Activated T-cell treated with anti-CD3 and anti-CD28 coated beads for 24 hours (primary cell): Measurements from ENCODE around the gene KLHL42.
A peak's percentile ranks its signal among the peaks of the same experiment; 100 is the strongest.
"Not testable (repeated sequence)": the region's sequence is repeated elsewhere in the genome, so short reads cannot be mapped to it uniquely, and the experiment has no call there.

Experiments
- DNase-seq: peaks from one replicate; pipeline ENCODE4 v3.0.0-alpha.2; 2020; ENCODE audit warnings: low read depth

KLHL42 gene, protein sequence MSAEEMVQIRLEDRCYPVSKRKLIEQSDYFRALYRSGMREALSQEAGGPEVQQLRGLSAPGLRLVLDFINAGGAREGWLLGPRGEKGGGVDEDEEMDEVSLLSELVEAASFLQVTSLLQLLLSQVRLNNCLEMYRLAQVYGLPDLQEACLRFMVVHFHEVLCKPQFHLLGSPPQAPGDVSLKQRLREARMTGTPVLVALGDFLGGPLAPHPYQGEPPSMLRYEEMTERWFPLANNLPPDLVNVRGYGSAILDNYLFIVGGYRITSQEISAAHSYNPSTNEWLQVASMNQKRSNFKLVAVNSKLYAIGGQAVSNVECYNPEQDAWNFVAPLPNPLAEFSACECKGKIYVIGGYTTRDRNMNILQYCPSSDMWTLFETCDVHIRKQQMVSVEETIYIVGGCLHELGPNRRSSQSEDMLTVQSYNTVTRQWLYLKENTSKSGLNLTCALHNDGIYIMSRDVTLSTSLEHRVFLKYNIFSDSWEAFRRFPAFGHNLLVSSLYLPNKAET

GRCh38 chr12:27779920-27780611, at the start of gene KLHL42, which contains the start of gene MANSC4:
KLHL42 (plus strand) TSS chr12:27780233; CDS start chr12:27780331, 98 bp downstream.
MANSC4 (minus strand) TSS chr12:27780236; CDS start chr12:27771276, 8,960 bp downstream.
- peak; percentile 51 for DNase-seq

DNA sequence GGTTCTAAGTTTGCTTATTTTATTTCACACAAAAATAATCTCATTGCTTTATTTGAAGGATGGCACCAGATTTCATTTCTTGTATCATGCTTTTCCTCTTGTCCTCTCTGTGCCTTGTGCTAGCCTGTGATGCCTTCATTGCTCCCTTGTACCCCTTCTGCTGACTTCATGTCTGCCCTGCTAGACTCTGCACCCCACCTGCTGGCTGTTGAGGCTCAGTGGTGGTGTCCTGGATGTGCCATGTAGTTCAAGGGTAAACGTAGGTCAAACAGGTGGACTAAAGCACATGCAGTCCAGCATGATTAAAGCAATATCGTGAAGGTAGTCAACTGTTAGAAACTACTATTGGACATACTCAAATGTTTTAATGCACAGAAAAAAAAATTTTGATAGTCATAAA, 47.8 kb upstream of the KLHL42 start:
- DNase-seq: no peak

GRCh38 chr12:27733052-27733656, 46.9 kb upstream of the KLHL42 start:
- no peak for DNase-seq

DNA sequence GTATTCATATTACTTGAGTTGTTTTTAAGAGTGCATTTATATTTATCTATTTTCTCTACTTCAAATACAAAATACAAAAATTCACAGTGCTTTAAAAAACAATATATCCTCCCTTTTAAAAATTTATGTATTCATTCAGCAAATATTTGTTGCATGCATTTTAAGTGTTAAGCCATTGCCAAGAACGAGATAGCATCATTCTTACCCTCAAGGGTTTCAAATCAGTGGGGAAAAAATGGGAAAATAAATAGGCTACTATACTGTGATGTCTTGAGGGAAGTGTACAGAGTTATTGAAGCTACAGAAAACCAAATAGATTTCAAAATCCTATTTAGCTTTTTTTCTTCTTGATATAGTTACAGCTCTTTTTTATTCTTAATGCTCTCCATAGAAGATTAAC, 46.2 kb upstream of the KLHL42 start:
- no peak for DNase-seq

DNA sequence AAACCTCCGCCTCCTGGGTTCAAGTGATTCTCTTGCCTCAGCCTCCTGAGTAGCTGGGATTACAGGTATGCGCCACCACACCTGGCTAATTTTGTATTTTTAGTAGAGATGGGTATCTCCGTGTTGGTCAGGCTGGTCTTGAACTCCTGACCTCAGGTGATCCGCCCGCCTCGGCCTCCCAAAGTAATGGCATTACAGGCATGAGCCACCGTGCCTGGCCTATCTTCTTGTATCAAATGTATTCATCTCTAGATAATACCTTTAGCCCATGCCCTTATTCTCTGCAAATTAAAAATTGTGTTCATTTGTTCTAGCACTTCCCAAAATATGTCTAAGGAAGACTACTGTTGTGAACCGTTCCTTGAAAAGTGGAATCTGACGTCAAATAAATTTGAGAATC, 45.7 kb upstream of the KLHL42 start:
- DNase-seq: not testable (repeated sequence)

GRCh38 chr12:27743601-27744000, 36.4 kb upstream of the KLHL42 start:
- no peak for DNase-seq

DNA sequence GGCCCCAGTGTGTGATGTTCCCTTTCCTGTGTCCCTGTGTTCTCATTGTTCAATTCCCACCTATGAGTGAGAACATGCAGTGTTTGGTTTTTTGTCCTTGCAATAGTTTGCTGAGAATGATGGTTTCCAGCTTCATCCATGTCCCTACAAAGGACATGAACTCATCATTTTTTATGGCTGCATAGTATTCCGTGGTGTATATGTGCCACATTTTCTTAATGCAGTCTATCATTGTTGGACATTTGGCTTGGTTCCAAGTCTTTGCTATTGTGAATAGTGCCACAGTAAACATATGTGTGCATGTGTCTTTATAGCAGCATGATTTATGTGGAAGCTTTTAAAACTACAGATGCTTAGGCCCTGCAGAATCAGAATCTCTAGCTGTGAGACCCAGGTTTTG, 34.3 kb upstream of the KLHL42 start:
- DNase-seq: not testable (repeated sequence)

- DNase-seq: no peak
Observed at GRCh38 chr12:27747111-27747820, 32.8 kb upstream of the KLHL42 start.

DNA sequence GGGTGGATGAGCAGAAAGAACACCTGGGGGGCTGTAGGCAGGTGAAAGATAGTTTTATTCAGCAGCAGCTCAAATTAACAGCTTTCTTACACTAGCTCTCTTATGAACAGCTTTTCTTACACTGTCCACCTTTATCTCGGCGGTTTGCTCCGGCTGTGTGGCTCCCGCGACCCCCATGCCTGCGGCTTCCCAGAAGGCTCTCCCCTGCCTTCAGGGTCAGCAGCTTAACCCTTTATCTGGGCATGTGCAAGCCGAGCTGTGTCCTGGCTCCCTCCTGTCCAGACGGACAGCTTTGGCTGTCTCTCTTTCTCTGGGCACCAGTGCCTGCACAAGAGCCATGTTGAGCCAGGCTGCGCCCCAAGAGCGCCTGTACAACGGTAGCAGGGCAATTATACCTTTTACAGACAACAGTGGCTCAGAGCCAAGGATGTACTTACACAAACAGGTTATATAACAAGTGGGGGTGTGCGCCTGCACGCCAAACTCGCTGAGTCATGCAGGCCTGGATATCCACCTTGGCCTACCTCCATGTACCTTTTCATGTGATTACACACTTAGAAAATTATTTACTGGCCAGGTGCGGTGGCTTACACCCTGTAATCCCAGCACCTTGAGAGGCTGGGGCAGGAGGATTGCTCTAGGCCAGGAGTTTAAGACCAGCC, 28.5 kb upstream of the KLHL42 start:
- DNase-seq: no peak

DNA sequence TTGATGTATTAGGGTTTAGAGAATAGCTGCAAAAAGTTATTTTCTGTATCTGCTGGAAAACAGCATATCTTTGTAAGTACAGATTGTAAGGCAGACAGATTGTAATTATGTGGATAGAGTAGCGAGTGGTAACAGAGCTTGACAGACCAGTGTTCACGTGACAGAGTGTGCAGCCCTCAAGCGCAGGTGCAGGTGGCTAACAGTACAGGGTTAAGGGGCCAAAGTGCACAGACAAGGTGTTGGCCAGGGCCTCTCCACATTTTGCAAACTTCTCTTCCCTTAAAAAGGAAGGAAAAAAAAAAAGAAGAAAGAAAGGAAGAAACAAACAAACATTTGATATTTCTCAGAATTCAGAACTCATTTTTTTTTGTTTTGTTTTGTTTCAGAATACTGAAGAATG, 25.2 kb upstream of the KLHL42 start:
- DNase-seq: no peak

- no peak for DNase-seq
Observed at GRCh38 chr12:27756670-27757195, 23.3 kb upstream of the KLHL42 start.

DNA sequence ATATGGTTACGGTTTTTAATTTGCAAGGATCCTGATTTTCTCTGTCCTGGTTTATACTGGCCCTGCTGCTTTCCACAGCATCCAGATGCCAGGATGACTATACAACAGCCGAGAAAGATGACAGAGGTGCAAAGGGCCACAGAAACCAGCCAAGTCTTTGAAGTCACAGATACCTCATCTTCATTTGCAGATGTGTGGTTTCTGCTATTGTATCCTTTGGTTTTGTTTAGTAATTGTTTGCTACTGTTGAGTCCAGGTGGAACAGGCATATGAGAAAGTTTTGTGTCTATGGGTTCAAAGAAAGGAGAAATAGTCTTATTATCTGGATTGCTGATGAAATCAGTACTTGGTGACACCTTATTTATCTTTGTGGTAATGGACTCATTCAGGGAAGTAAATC, 17.3 kb upstream of the KLHL42 start:
- DNase-seq: no peak

- no peak for DNase-seq
Observed at GRCh38 chr12:27766587-27766986, 13.4 kb upstream of the KLHL42 start.

- DNase-seq: no peak
Observed at GRCh38 chr12:27769142-27769673, 10.8 kb upstream of the KLHL42 start.

GRCh38 chr12:27771481-27772327, 8.3 kb upstream of the KLHL42 start:
- DNase-seq: no peak

- no peak for DNase-seq
Observed at GRCh38 chr12:27772328-27773049, 7.5 kb upstream of the KLHL42 start.

DNA sequence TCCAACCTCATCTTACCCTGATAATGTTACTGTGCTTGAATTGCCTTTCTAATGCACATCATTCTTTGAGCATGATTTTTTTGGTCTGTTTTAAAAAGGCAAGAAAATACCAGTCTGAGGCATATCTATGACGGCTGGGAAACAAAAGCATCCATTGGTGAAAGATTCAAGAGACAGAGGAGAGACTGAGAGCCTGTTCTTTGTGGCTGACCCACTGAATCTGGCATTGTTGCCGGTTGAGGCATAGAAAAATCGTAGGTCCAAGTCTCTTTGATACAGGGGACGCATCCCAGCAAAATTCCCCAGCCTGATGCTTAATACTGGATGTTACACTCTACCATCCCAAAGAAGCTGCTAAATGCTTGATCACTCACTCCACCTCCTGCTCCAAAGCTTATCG, 2.9 kb upstream of the KLHL42 start:
- no peak for DNase-seq

DNA sequence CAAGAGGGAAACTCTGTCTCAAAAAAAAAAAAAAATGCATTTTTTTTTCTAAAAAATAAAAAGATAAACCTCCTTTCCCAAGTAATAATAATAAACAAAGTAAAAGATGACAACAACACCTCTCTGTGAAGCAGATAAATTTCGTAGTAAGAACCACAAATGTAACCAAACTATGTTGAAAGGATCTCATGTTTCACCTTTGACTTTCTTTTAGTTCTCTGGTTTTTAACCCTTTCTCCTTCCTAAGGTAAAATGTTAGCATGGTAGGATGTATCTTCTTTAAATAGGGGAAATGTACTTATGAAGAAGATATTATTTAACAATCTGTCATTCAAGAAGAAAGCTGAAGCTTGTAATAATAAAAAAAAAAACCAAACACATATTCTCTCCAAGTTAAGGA, 1.8 kb upstream of the KLHL42 start:
- no peak for DNase-seq

DNA sequence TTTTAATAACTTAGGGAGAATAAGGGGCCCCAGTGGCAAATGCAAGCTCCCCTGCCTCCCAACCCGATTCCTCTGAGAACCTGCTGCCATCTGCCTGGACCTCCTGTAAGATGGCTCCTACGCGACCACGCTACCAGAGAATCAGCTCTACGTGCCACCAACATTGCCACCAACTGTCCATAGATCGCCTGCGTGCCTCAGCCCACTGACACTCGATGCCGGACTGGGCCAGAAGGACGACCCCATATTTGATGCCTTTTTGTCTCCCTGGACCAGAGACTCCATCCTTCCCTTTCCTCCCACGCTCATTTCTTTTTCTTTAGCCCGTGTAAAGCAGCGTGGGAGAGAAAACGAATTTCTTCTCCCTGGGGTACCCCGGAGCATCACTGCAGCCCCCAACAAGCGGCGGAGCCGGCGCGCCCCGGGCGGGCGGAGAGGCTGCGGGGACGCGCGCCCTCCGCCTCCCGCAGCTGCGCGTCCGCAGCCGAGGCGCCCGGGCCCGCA, 565 bp upstream of the KLHL42 start:
- DNase-seq: no peak
